GM12874 (cell line): ENCODE results near the gene PCNX3.

Experiments
- TF ChIP-seq, protein P1 (sequence below): IDR thresholded peaks from 2 replicates; pipeline ENCODE4 v1.5.1; 2011; ENCODE audit warnings: low read depth, mild to moderate bottlenecking, control low read depth, low read length, moderate library complexity; ENCODE audit not compliant: insufficient read depth

The PCNX3 gene

DNA sequence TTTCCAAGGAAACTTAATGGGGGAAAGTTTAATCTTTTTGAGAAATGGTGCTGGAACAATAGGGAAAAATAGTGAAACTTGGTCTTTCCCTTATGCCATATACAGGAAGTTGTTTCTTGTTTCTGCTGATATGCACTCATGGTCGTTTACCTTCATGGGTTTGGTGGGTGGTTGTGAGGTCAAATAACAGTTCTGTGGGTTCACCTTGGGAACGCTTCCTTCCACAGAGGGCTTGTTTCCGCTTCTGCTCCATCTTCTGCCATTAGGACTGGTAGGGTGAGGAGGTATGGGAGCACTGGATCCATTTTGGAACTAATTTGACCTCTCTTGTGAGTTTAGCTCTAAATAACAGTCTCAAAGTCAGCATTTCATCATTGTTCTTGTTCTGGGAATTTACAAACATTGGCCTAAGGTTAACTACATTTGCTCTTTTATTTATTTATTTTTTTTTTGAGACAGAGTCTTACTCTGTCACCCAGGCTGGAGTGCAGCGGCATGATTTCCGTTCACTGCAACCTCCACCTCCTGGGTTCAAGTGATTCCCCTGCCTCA is 64.7 kb downstream of the PCNX3 start:
- TF ChIP-seq, protein P1, sequence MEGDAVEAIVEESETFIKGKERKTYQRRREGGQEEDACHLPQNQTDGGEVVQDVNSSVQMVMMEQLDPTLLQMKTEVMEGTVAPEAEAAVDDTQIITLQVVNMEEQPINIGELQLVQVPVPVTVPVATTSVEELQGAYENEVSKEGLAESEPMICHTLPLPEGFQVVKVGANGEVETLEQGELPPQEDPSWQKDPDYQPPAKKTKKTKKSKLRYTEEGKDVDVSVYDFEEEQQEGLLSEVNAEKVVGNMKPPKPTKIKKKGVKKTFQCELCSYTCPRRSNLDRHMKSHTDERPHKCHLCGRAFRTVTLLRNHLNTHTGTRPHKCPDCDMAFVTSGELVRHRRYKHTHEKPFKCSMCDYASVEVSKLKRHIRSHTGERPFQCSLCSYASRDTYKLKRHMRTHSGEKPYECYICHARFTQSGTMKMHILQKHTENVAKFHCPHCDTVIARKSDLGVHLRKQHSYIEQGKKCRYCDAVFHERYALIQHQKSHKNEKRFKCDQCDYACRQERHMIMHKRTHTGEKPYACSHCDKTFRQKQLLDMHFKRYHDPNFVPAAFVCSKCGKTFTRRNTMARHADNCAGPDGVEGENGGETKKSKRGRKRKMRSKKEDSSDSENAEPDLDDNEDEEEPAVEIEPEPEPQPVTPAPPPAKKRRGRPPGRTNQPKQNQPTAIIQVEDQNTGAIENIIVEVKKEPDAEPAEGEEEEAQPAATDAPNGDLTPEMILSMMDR = no peak

DNA sequence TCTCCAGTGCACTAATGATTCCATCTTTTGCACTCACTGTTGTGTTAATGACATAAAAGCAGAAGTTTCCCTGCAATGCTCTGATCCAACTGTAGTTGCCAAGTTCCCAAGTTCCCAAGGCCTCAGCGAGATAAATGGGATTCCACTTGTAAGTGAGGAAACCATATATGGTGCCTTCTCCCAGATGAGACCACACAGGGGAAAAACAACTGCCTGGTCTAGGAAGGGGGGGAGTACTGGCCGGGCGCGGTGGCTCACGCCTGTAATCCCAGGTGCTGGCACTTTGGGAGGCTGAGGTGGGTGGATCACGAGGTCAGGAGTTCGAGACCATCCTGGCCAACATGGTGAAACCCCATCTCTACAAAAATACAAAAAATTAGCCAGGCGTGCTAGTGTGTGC is 70.4 kb downstream of the PCNX3 start:
- TF ChIP-seq, protein P1 = no peak
